ENCODE results near the gene MTPN.

MTPN gene

DNA sequence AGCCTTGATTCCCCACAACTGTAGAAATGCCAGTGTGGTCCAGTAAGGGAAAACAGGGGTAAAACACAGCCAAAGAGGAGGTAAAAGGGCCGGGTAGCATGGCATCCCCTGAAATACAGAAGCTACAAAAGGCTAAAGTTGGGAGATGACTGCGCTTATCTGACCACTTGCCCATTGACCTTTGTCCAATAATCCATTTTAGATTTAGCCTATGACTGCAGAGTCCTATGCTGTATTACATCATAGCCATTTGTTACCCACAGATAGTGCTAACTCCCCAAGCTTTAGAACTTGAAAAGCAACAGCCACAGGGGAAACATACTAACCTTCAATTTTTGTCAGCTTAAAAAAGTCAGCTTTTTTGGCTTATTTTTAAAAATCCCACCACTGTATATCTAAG is 26.2 kb downstream of the MTPN start:
- DNase-seq = no peak

DNA sequence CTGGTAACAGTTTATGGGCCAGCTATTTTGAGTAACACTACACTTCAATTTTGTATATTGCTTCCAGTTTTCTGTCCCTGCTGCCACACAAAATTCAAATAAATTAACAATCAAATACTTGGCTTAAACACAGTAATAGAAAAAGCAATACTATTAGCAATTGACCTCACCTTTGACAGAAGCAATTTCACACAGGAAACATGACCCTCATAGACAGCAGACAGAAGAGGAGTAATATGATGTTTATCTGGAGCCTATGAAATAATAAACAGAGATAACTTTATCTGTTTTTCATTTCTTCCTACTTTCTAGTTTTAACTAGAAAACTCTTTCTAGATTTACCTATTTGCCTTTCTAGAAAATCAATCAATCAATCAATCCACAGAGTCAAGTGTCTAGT is 26.7 kb downstream of the MTPN start:
- no peak for DNase-seq

DNA sequence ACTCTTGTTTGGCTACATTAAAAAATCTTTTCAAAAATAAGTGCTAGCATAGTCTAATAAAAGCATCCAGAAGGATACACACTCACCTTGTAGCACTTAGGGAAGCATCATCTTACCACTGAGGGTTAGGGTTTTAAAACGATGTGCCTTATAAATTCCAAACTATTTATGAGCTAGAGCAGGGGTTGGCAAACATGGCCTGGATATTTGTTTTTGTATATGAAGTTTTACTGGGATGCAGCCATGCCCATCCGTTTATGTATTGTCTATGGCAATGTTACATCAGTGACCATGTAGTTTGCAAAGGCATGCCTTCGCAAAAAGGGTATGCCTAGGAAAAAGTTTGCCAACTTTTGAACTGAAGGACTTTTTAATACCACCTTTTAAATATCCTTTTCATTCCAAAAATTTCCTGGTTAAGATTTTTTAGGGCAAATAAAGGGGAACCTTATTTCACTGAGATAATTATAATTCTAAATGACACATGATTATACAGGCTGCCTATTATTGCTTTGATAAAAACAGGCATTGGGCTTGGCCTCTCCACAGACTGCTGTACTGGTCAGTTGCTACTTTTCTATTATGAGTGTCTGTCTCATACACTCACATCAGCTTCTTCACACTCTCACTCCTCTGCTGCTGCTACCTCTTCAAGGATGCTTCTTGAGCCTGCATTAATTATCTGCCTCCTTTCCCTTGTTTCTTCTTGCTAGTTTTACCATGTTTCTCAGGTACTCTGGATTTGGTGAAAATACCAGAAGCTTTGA is 30.7 kb downstream of the MTPN start:
- no peak for DNase-seq

DNA sequence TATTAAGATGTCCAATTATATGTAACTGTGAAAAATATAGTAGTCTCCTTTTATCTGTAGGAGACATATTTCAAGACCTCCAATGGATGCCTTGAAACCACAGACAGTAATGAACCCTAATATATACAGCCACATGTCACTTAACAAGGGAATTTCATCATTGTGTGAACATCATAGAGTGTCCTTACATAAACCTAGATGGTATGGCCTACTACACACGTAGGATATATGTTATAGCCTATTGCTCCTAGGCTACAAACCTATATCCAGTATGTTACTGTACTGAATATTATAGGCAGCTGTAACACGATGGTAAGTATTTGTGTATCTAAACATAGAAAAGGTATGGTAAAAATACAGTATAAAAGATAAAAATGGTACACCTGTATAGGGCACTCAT is 32.4 kb downstream of the MTPN start:
- DNase-seq = no peak

DNA sequence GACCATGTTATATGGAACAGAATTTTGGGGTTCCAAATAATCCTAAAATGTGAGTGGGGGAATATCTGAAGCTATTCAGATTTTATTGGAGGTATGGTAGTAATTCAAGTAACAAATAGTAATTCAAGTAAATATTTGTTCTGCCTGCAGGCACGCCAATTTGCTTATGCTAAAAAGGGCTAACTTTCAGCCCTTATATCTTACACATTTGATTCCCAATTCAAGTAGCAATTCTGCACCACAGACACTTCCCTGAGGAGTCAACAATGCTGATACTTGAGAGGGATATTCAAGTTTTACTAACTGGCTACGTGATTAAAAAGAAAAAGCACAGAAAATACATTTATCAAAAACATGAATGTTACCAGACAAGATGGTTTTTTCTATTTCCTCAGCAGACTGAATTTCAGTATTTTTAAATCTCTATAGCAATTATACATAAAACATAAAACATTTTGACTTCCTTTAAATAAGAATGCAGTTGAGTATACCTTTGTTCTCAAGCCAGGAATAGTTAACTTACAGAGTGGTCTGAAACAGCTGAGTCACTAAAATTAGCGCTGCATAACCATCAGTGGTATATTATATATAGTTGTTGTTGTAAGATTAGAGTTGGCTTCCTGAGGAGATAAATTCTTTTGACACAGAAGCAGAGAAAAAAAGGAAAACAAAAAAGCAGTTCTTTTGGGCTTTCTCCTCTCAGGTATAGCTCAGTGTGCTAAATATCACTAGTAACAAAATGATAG is 33.9 kb downstream of the MTPN start:
- DNase-seq = no peak

DNA sequence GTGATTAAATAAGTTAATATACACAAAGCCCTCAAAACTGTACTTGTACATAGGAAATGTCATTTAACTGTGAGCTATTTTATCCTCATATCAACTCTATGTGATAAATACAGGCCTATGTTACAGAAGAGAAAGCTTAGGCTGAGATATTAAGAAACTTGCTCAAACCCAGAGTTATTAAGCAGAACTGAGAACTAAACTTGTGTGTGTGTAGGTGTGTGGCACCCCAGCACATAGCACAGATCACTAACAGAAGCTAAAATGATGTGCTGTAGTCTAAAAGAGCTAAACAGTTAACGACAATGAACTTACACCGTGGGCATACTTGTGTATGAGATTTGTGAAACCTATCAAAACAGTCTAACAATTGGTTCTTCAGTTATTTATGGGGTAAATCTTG is 34.5 kb downstream of the MTPN start:
- DNase-seq = no peak

DNA sequence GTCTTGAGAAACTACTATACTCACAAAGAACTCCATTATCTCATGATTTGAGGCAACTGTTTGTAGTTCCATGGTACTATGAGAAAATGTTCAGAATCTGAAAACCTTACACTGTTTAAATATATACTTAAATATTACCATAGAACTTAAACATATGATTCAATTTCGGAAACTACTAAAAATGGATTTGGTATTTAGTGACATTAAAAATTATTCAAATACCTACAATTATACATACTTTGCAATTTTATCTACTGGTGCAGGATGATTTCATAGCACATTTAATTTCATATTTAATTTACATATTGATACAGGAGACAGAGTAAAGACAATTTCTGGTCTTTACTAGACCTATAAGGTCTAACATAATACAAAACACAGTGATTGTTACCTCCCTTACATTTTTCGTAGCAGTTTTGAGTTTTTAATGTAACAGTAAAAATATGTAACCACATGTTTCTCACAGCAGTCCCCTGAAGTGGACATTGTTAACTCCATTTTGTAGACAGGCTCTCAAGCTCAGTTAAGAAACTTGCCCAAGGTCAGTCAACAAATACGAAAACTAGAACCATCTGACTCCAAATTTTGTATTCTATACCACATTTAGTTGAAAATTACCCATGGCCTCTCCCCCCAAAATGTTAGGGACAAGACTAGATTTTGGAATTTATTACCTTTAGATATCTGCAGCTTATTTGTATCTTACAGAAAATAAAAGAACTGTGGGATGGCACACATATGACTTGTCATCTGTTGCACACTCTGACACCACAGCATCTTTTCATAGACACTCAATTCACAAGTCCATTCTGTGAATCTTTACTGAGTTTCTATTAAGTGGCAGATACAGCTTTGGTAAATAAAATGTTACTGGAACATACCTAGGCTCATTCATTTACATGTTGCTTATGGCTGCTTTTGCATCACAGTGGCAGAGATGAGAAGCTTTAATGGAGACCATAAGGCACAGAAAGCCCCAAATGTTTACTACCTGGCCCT is 36.8 kb downstream of the MTPN start:
- DNase-seq = no peak

DNA sequence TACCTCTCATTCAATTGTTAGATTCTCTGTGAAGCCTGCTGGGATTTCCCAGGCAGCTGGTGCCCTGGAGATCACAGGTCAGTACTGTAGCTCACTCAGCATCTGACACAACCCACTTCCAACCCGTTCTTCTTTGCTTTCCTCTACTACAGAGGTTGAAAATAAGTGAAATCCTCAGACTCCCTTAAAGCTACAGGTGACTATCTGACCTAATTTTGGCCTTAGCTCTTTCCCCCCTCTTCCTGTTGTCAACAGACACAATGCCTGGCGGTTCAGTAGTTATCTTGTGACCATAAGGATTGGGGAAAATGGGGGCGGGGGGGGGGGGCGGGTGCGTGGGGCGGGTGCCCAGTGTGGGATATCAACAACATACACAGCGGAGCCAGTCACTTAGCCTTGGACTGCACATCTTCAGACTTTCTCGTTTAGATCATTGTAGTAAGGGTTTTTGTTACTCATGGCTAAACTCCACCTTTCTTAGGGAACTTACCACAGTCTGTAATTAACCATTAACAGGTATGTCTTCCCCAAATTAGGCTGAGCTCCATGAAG is 37.8 kb downstream of the MTPN start:
- DNase-seq = no peak

DNA sequence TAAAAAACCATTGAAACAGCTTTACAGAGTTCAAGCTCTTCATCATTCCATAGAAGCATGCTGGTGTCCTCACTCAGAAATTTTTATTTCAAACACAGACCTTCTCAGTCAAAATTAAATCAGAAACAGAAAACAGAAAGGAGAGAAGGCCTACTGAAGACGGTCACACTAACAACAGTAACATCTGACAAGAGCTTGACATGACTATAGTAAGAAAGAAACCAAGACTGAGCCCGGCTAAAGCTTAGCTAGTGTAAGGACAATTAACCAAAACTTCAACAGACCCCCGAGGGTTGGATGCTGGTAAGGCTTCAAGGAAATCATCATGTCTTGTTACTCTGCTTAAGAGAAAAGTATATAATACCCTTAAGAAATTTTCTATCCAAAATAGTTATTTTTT is 38.6 kb downstream of the MTPN start:
- DNase-seq = no peak

DNA sequence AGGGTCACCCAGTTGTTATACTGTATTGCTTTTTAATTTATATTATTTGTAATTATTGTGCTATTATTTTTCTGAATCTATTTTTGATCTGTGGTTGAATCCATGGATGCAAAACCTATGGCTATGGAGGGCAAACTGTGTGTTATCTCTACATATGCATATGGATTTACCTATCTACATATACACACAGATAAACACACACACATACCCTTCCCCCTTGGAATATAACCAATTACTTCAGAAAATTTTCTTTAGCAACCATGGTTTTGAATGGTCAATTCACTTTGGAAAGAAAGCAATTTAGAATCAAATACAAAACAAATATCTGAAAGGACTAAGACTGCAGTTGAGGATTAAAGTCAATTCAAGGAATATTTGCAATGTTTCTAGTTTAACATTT is 39.1 kb downstream of the MTPN start:
- DNase-seq = no peak

DNA sequence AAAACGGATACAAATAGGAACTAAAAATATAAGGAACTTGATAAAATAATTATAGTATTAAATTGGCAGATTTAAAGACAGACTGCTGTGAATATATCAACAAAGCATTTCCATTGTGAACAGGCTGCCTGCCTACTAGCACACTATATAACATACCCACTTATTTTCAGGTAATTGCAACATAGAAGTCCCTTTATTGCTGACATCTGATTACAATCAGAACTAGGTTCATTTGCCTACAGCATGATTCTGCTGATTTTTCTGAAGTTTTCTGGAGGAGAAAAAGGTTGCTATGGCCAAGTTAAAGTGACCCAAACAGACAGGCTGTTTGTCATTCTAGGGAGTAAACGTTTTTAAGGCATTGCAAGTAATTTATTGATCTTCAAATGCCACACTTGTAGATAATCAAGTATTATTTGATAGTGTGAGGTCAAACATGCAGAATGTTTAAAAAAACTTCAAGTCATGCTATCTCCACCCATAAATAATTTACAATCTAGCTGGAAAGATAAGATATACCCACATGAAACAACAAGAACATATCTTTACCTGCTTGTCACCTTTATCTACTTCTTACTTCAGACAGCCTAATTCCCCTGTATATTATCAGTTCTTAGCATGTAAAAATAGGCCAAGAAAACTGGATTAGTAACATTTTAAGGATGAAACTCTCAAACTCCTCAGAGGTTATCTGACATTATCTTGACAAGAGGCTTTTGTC is 40.5 kb downstream of the MTPN start:
- no peak for DNase-seq

DNA sequence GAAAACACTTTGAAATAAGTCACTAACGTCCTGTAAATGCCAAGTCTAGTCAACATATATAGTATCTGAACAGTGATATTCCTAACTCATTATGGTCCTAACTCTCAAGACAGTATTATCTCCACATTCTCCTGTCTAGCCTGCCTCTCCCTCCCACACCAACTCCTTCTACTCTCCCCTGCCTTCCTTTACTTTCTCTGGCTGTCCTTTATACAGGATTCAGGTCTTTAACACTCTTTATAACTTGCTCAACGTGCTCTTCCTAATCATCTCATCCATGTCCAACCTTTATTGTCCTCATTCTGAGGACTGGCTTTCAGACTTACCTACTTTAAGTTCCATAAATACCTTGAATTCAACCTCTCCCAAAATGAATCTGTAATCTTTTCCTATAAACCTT is 42.5 kb downstream of the MTPN start:
- DNase-seq = no peak

DNA sequence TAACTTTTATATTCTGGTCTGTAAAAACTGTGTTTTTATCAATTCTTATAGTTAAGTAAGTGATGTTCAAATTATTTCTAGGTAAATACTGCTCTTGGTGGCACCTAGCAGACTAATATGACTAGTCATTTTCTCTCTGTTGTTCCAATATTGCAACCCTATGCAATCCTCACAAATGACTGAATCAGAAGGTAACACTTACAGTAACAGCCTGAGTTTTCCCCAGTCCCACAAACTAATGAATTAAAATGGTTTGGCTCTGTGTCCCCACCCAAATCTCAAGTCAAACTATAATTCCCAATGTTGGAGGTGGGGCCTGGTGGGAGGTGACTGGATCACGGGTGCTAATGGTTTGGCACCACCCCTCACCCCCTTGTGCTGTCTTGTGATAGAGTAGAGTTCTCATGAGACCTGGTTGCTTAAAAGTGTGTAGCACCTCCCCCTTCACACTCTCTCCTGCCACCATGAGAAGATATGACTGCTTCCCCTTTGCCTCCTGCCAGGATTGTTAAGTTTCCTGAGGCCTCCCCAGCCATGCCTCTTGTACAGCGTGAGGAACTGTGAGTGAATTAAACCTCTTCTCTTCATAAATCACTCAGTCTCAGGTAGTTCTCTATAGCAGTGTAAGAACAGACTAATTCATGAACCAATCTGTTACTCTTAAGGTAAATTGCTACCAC is 43.5 kb downstream of the MTPN start:
- DNase-seq = no peak

DNA sequence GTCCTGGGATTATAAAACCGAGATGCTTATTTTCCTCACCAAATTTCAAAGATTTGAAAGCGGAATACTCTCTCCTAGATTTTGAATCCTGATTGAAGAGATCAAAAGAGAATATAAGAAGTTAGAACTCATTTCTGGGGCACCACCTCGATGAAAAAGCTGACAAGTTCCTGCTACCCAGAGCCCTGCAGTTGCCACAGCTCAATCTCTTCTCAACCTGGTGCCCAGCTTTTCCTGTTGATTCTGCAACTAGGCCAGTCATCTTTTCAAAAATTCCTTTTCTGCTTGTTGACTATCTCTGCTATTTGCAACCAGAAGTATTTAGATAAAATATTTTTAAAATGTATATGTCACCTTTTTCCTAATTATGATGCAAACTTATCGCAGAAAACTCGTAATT is 45.0 kb downstream of the MTPN start:
- DNase-seq = no peak

DNA sequence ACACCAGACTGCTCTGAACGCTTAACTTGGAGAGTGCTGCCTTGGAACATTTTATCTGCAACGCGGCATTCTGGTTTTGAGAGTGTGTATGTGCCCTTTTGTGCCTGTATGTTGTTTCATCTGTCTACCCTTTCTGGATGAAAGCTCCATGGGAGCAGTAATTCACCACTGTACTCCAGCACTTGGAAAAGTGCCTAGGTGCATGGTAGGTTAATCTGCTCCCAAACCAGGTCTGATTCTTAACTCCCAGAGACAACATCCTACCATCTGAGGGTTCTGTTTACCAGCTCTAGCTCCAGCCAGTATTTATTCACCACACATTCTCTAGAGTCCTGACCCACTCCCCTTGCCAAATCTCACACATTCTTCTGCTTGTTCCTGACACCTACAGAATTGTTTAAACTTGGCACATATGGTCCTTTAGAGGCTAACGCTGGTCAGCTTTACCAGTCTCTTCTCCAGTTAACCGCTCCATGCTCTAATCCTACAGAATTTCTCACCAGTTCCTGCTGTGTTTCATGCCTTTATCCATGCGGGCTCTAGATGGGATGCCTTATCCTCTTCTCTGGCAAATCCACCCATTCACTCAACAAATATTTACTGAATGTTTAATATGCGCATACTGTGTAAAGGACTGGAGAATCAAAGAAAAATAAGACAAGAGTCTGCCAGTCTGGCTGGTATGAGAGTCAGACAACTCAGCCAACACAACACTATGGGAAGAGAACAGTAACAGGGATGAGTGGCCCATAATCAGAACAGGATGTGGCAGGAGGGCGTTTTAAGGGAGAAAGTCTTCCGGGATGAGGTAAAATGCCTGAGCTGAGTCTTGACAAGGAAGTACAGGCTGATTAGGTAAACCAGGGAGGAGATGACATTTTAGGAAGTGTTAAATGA is 46.3 kb downstream of the MTPN start:
- no peak for DNase-seq

DNA sequence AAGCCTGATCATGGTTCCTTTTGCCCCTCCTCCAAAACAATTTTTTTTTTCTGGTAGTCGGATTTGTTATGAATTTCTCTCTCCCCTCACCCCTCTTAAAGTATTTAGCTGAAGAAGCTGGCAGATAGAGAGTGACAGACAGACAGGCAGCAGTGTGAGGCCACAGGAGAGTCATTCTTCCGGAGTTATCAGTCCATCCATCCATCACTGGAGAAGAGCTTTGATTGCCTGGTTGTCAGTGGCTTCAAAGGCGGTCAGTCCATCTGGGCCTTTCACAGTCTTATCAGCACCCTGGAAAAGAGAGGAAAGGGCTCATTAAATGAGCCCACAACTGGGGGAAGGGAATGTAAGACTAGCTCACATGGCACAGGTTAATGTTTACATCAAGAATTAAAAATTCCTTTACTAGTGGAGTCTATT is 47.4 kb downstream of the MTPN start:
- DNase-seq = no peak

DNA sequence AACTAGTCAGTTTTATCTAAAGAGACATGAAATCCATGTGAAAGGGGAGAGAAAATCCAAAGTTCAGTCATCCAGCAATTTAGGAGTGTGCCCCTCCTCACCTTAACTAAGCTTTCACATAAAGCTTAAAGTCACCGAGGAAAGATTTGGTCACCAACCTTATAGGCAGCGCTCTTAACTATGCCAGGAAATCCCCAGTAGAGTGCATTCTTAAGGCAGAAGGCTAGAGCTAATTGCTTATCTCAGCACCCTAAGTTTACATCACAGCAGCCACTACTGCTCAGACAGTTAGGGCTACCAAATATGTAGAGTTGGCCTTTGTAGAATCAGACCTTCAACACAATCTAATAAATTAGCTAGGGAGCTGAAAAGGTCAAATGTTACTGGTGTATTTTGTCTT is 47.9 kb downstream of the MTPN start:
- DNase-seq = no peak

DNA sequence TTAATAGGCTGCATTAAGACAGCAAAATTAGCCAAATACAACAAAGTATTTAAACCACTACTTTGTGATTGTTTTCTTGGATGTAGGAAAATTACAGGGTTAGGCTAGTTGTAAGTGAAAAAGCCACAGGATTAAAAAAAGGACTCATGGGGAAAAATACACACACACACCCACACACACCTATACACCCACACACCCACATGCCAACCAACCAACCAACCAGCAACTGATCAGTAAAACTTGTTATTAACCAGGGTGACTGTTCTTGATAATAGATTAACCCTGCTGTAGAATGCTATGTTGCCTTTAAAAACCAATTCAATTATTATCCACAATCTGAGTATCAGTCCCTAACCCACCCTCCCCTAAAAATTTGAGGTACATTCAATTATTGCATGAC is 49.0 kb downstream of the MTPN start:
- no peak for DNase-seq

DNA sequence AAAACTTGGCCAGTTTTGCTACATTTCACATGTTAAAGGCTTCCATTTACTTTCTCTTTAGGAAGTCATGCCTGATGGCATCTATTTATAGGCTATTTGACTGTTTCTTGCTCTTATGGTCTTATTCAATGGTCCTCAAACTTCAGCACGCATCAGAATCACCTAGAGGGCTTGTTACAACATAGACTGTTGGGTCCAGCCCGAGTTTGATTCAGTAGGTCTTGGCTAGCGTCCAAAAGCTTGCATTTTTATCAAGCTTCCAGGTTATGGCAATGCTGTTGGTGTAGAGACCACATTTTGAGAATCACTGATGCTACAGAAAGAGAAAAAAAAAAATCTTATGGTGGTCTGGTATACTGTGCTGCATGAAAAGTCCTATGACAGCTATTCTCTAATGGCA is 51.9 kb downstream of the MTPN start:
- DNase-seq = no peak

DNA sequence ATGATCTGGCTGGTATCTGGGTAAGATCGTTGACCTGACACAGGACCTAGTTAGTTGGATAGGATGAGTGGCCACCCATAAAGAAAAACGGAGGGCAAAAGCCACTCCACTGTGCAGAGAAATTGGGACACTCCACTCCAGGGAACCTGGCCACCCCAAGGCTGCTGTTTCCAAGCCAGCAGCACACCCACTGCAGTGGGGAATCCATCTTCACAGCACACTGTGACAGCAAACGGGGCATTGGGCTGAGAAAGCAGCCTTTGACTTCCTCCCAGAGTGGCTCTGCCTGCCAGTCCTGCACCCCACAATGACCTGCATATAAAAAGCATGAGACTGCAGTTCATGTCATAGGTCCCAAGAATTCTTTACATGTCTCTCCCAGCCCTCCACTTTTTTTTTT is 52.9 kb downstream of the MTPN start:
- no peak for DNase-seq

DNA sequence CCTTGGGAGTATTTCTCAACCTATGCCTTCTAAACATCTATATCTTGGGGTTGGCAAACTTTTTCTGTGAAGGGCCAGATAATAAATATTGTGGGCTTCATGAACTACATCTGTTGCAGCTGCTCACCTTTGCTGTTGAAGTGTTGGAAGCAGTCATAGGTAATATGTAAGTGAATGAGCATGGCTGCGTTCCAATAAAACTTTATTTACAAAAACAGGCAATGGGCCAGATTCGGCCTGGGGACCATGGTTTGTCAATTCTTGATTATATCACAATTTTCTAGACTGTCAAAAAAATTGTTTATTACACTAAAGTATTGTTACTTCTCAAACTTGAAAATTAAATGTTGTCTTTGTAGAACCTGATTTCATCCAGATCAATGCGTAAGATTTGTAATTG is 54.9 kb downstream of the MTPN start:
- DNase-seq = no peak
